Fibroblast of skin of left quadriceps (primary cell): ENCODE data around the gene BICRAL.
"Not testable (repeated sequence)": the region's sequence is repeated elsewhere in the genome, so short reads cannot be mapped to it uniquely, and the experiment has no call there.

Experiments
- DNase-seq, 2 experiments: peaks; one replicate each; pipeline ENCODE4 v3.0.0-alpha.2; 2013; ENCODE audit warnings: low read depth in 2 of 2

BICRAL gene

DNA sequence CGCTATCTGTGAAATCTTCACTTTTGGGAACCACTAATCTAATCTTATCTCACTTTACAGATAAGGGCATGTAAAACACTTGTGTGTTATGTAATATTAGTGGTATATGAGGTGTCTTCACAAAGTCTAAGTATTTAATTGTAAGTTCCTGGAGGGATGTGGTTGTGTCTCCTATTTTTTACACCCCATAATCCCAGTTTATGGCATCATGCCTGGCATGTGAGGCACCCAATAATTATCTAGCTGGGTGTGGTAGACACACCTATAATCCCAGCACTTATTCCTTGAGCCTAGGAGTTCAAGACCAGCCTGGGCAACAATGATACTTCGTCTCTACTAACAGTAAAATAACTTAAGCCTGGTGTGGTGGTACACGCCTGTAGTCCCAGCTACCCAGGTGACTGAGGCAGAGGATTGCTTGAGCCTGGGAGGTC lies 19.4 kb upstream of the BICRAL start:
- DNase-seq: no peak

- no peak for DNase-seq
These were observed 18.9 kb upstream of the BICRAL start for GRCh38 chr6:42762950-42763349.

GRCh38 chr6:42764911-42765648 lies 16.8 kb upstream of the BICRAL start:
- DNase-seq: no peak

DNA sequence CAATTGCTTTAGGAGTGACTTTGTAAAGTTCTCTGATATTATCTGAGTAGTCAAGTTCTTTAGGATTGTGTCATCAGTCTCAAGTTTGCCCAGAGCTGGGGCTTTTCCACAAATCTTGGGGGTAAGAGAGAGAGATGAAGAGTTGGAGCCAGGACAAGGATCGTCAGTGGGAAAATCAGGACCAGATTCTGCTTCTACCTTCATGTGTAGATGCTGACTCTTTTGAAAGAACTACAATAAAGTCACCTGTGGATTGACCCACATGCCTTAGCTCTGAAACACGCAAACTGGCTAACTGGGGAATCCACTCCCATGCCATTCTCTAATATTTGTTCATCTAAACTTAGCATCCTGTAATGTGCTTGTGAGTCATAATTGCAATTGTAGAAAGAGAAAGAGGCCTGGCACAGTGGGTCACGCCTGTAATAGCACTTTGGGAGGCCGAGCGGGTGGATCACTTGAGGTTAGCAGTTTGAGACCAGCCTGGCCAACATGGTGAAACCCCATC lies 15.6 kb upstream of the BICRAL start:
- no peak for DNase-seq

- no peak for DNase-seq
These were observed 12.8 kb upstream of the BICRAL start for GRCh38 chr6:42769051-42769450.

DNA sequence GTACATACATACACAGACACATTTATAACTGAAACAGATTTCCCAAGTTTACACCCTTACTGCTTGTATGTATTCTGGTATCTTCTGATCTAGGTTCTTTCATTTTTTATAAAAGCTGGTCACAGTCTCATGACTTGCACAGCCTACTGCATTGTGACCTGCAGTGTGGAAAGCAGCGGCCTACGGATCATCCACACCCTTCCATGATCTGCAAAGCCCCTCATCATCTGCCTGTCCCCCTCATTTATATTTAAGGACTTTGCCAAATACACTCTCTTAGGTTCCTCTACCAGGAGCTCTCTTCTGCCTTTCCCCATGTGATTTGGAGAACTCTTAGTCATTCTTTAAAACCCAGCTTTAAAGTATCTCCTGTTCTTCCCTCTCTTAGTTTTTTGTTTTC lies 12.0 kb upstream of the BICRAL start:
- DNase-seq: no peak

DNA sequence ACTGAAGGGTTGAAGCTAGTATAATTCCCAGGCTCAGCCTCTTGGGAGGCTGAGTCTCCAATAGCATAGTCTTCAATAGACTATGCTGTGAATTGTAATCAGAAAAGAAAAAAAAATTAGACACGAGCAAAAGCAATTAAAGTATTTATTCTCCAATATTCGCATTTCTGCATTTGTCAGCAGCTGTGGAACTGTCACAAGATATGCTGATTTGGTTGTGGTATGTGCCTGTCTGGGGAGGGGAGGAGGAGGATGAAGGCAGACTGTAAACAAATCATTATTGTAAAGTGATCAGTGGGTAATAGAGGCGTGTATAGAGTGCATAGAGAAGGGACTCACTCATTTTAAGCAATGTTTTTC lies 10.1 kb upstream of the BICRAL start:
- DNase-seq: no peak

GRCh38 chr6:42774201-42774600 lies 7.7 kb upstream of the BICRAL start:
- DNase-seq: no peak

- not testable (repeated sequence) for DNase-seq
These were observed 6.9 kb upstream of the BICRAL start for GRCh38 chr6:42774821-42775487.

- DNase-seq: peak in 1 of 2 experiments; percentile 30
These were observed 4.6 kb upstream of the BICRAL start for GRCh38 chr6:42777126-42777822.

DNA sequence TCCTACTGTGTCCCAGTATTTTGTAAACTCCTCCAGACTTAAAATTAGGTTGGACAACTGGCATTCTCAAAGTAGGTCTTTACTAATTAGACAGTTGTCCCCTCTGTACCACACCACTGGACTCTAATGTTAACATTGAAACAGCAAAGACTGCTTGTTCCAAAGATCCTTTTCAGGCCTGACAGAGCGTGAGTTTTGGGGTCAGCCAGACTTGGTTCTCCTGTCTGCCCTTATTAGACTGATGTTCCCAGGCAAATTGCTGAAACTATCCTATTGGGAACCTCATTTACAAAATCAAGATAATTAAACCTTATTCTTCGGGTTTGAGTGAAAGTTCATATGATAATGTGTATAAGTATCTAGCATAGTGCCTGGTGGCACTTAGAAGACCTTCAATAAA lies 3.7 kb upstream of the BICRAL start:
- DNase-seq: no peak

GRCh38 chr6:42779521-42779920 lies 2.3 kb upstream of the BICRAL start:
- no peak for DNase-seq

DNA sequence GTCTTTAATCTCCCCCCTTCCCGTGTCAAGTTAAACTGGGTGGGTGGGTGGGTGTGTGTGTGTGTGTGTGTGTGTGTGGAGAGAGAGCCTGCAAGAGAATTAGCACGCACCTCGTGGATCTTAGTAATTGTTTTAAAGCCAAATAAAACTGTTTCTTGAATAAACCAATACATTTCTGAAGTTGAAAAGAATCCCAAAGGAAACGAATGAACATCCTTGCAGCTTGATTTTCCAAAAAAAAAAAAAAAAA lies 381 bp upstream of the BICRAL start:
- DNase-seq: no peak

- peak; percentile 84 to 85 for DNase-seq
These were observed 881 bp downstream of the BICRAL start for GRCh38 chr6:42782689-42783176.

DNA sequence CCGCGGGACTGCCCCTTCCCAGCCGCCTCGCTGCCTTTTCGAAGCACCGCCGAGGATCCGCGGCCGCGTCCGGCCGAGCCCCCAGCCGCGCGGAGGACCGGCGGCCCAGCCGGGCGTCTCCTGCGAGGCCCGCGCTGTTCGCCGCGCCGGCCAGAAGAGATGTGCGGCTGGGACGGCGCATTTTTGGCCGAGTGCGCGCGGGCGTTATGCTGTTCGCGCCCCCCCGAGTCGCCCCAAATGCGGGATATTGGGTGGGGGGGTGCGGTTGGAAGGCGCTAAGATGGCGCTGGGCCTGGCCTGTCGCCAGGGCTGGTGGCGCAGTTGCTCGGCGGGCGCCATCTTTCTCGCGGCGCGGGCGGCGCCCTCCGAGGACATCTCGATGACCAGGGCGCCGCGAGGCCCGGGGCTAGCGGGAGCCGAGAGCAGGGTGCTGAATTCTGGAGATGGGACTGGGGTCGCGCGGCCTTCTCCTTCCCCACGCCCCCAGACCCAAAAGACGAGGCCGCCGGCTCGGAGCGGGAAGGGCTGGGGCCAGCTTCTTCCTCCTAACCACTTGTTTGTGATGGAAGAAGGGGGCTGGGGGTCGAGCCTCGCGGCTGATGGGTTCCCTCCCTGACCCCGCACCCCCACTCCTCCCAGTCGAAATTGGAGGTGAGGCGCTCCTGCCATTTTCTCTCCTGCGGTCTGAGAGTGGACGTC lies 1.5 kb downstream of the BICRAL start:
- DNase-seq: peak in 1 of 2 experiments; percentile 55

DNA sequence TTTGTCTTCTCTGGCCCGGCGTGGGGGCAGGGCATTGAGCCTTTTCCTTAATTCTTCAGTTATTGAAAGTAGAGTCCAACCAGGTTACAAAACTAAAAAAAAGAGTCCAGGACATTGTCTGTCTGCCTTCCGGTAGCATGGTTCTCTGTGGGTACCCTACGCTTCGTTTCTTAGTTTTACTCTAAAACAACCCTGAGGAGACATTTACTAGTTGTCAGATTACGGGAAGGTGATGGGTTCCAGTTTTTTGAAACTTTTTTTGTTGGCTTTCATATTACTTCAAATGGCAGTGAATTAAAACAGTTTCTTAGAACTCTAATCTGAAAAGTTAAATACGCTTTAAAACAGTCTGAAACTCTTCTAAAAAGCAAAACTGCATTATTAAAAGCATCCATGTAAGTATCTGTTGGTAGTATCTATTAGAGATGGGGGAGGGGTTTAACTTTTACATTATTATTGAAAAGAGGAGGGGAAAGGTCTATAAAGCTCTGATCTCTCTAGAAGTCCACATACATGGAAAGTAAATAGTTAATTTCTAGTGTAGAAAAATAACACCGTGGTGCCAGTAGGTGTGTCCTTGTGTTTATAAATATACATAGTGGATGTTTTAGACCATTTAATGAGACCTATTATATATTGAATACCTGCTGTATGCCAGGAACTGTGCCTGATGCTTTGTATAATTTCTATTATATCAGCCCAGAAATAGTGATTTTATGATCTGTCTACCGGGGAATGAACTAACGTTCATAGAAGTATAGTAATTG lies 2.2 kb downstream of the BICRAL start:
- DNase-seq: no peak

- no peak for DNase-seq
These were observed 3.1 kb downstream of the BICRAL start for GRCh38 chr6:42784717-42785498.

GRCh38 chr6:42786525-42786985 lies 4.7 kb downstream of the BICRAL start:
- no peak for DNase-seq

DNA sequence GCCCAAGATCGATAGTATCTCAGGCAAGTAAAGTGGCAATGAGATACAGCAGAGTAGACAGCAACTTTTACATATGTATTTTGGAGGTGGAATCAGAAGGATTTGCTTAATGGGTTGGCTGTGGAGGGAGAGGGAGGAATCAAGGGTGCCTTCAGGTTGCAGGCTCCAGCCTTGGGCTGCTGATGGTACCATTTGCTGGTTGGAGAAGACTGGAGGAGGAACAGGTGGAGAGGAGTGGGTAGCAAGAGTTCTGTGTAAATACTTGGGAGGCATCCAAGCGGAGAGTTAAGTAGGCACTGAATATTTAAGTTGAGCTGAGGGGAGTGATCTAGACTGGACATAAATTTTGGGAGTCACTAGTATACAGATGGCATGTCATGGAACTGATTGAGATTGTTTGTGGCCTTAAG lies 5.2 kb downstream of the BICRAL start:
- no peak for DNase-seq

GRCh38 chr6:42788671-42789070 lies 6.8 kb downstream of the BICRAL start:
- no peak for DNase-seq
